HPDE6-E6E7 (cell line): ENCODE results near the gene RSPH9.
"Not testable (repeated sequence)": the region's sequence is repeated elsewhere in the genome, so short reads cannot be mapped to it uniquely, and the experiment has no call there.

Experiments
- DNase-seq: peaks from one replicate; pipeline ENCODE4 v3.0.0; 2011; ENCODE audit warnings: missing footprints; ENCODE audit errors: extremely low spot score

RSPH9 gene

GRCh38 chr6:43687079-43687436 lies 42.2 kb downstream of the RSPH9 start:
- no peak for DNase-seq

GRCh38 chr6:43687437-43688347 lies 42.9 kb downstream of the RSPH9 start, which contains the start of gene MRPS18A:
TSS of gene MRPS18A (minus strand) at chr6:43687791. CDS start at chr6:43687779, 12 bp downstream.
- peak; percentile 76 for DNase-seq

GRCh38 chr6:43689421-43689820 lies 44.6 kb downstream of the RSPH9 start:
- DNase-seq = no peak

GRCh38 chr6:43695215-43695966 lies 50.6 kb downstream of the RSPH9 start:
- no peak for DNase-seq

GRCh38 chr6:43695967-43696291 lies 51.1 kb downstream of the RSPH9 start:
- no peak for DNase-seq

GRCh38 chr6:43697421-43697820 lies 52.6 kb downstream of the RSPH9 start:
- DNase-seq = no peak

GRCh38 chr6:43698584-43699349 lies 53.9 kb downstream of the RSPH9 start:
- DNase-seq = no peak

- DNase-seq = peak; percentile 72
Observed at GRCh38 chr6:43699564-43700186, 54.8 kb downstream of the RSPH9 start.

GRCh38 chr6:43700939-43701560 lies 56.2 kb downstream of the RSPH9 start:
- not testable (repeated sequence) for DNase-seq

- DNase-seq = no peak
Observed at GRCh38 chr6:43702171-43702533, 57.3 kb downstream of the RSPH9 start.

GRCh38 chr6:43702534-43703440 lies 58.0 kb downstream of the RSPH9 start:
- DNase-seq = peak; percentile 96

- DNase-seq = no peak
Observed at GRCh38 chr6:43703512-43704429, 58.9 kb downstream of the RSPH9 start.

GRCh38 chr6:43705996-43706395 lies 61.2 kb downstream of the RSPH9 start:
- DNase-seq = no peak

- DNase-seq = no peak
Observed at GRCh38 chr6:43706788-43707187, 62.0 kb downstream of the RSPH9 start.

GRCh38 chr6:43707269-43707668 lies 62.4 kb downstream of the RSPH9 start:
- no peak for DNase-seq

GRCh38 chr6:43707767-43708166 lies 62.9 kb downstream of the RSPH9 start:
- DNase-seq = no peak

- peak; percentile 75 for DNase-seq
Observed at GRCh38 chr6:43708860-43709653, 64.2 kb downstream of the RSPH9 start.

- no peak for DNase-seq
Observed at GRCh38 chr6:43709654-43710303, 64.9 kb downstream of the RSPH9 start.
